Ovary (tissue), 3 donors: Measurements from ENCODE around the gene TMEM139.

Experiments
- CTCF ChIP-seq, 3 donors: fragments of 450-650 bp in 2 of 3; fragments of 200-600 bp in 1 of 3; IDR thresholded peaks; one replicate each; pipeline versions ENCODE4 v1.5.1 to v1.8.0; 2016 to 2022; ENCODE audit warnings: antibody characterized with exemption in 3 of 3, mild to moderate bottlenecking in 1 of 3
- EP300 ChIP-seq: sonication (generic); formaldehyde crosslinking; IDR thresholded peaks from one replicate; pipeline ENCODE4 v1.6.1; 2017; ENCODE audit warnings: antibody characterized with exemption
- POLR2A ChIP-seq: fragments of 450-650 bp; IDR thresholded peaks from one replicate; pipeline ENCODE4 v1.6.1; 2017; ENCODE audit warnings: antibody characterized with exemption, mild to moderate bottlenecking, moderate library complexity
- donor health status: DM: no; HTN: no; CAD: no.

GRCh38 chr7:143263266-143264195 is 21.2 kb upstream of the TMEM139 start, which contains the start of gene GSTK1:
- TF ChIP-seq CTCF (IDR thresholded peaks at IDR 0.05) (no peak), POLR2A (no peak), EP300 (no peak)
